Measurements from ENCODE around the gene UGCG. TPM values are rescaled to one million over a fixed set of nuclear protein-coding genes. Genes with fewer than 3 reads are reported as not detected.

UGCG gene
- total and polyA plus RNA-seq, 10 of the 15 experiments (the other 5 are each of a cell fraction or from before 2014, with no cell fraction given), result 21.7 to 96.6 (median 48.9) TPM

- TF ChIP-seq BACH1 (IDR thresholded peaks at IDR 0.05; ENCODE audit: borderline replicate concordance), result no peak
- TF ChIP-seq ZNF24 (IDR thresholded peaks at IDR 0.05), result 0 out of 2 replicates have a peak, but pooled peaks have one; percentile 51
- TF ChIP-seq, protein P1, sequence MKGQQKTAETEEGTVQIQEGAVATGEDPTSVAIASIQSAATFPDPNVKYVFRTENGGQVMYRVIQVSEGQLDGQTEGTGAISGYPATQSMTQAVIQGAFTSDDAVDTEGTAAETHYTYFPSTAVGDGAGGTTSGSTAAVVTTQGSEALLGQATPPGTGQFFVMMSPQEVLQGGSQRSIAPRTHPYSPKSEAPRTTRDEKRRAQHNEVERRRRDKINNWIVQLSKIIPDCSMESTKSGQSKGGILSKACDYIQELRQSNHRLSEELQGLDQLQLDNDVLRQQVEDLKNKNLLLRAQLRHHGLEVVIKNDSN (IDR thresholded peaks at IDR 0.05; ENCODE audit: borderline replicate concordance, extremely low read length, insufficient read depth, low read depth, low read length), result no peak
- peak; percentile 32 for TF ChIP-seq RELA (IDR thresholded peaks at IDR 0.05; ENCODE audit: borderline replicate concordance, partially characterized antibody)
- peak; percentile 91 for TF ChIP-seq SPI1 (IDR thresholded peaks at IDR 0.05; ENCODE audit: borderline replicate concordance, insufficient read depth, low read depth, low read length)
- TF ChIP-seq RAD51 (IDR thresholded peaks at IDR 0.05), result 0 out of 2 replicates have a peak, but pooled peaks have one; percentile 16
- TF ChIP-seq PAX8 (IDR thresholded peaks at IDR 0.05), result no peak
- no peak for TF ChIP-seq ZBTB33 (IDR thresholded peaks at IDR 0.05)
- peak; percentile 85 for TF ChIP-seq CBX5 (IDR thresholded peaks at IDR 0.05; ENCODE audit: low read depth)
- no peak for TF ChIP-seq ZBTB4 (CRISPR knock-in tag; IDR thresholded peaks at IDR 0.05)
- TF ChIP-seq HDAC6 (IDR thresholded peaks at IDR 0.05; ENCODE audit: unreplicated experiment), result no peak
- peak; percentile 58; the same call in 1 of the 3 replicates for TF ChIP-seq POU2F2 (IDR thresholded peaks at IDR 0.05; ENCODE audit: borderline replicate concordance, low read depth, low read length)
- TF ChIP-seq EGR1 (IDR thresholded peaks at IDR 0.05; ENCODE audit: borderline replicate concordance in 1 of 2, low read depth in 2 of 2, low read length in 2 of 2), result no peak
- TF ChIP-seq CHD1 (IDR thresholded peaks at IDR 0.05; ENCODE audit: low read depth, low read length), result no peak
- peak; percentile 68 for TF ChIP-seq BCL3 (IDR thresholded peaks at IDR 0.05; ENCODE audit: borderline replicate concordance, insufficient read depth, low read depth, low read length, poor library complexity, severe bottlenecking)
- TF ChIP-seq POLR2A (IDR thresholded peaks at IDR 0.05; ENCODE audit: low read depth, low read length), result no peak
- peak; percentile 85 for TF ChIP-seq NR2F1 (conservative IDR thresholded peaks at IDR 0.05)
- no peak for TF ChIP-seq TAF1 (IDR thresholded peaks at IDR 0.05; ENCODE audit: borderline replicate concordance, low read depth, low read length)
- no peak for TF ChIP-seq SUZ12 (IDR thresholded peaks at IDR 0.05; ENCODE audit: unreplicated experiment)
- TF ChIP-seq E2F8 (IDR thresholded peaks at IDR 0.05; ENCODE audit: low read depth, partially characterized antibody), result no peak
- TF ChIP-seq JUNB (IDR thresholded peaks at IDR 0.05), result peak; percentile 29
Observed at GRCh38 chr9:111926421-111926875, 29.8 kb downstream of the UGCG start (continued).

Measured in GM12878 (cell line).